SK-N-SH treated with all-trans-retinoic acid at 6 μM for 48 hours (cell line): ENCODE results near the gene GGT1.
"Not testable (repeated sequence)": the region's sequence is repeated elsewhere in the genome, so short reads cannot be mapped to it uniquely, and the experiment has no call there.

ENCODE experiments used
- CREB5 ChIP-seq: fragments of 250-450 bp; sonication (Bioruptor Pico); IDR thresholded peaks from 2 replicates; pipeline ENCODE4 v1.5.1; 2020; ENCODE audit warnings: low read depth, mild to moderate bottlenecking, moderate library complexity
- CSRNP3 ChIP-seq: fragments of 250-450 bp; sonication (Bioruptor Pico); IDR thresholded peaks from 2 replicates; pipeline ENCODE4 v1.5.1; 2021; ENCODE audit warnings: mild to moderate bottlenecking, moderate library complexity
- GLIS3 ChIP-seq: fragments of 250-450 bp; sonication (Bioruptor Pico); IDR thresholded peaks from 2 replicates; pipeline ENCODE4 v1.5.0; 2020; ENCODE audit warnings: mild to moderate bottlenecking, moderate library complexity
- RARB ChIP-seq: fragments of 250-450 bp; sonication (Bioruptor Pico); IDR thresholded peaks from 2 replicates; pipeline ENCODE4 v1.8.0; 2021; ENCODE audit warnings: mild to moderate bottlenecking, moderate library complexity
- TCF4 ChIP-seq: fragments of 250-450 bp; sonication (Bioruptor Pico); IDR thresholded peaks from 2 replicates; pipeline ENCODE4 v1.8.0; 2021; ENCODE audit warnings: mild to moderate bottlenecking, moderate library complexity, borderline replicate concordance
- ZFP30 ChIP-seq: fragments of 450-650 bp; formaldehyde crosslinking; IDR thresholded peaks from 2 replicates; pipeline ENCODE4 v1.5.0; 2022; ENCODE audit warnings: mild to moderate bottlenecking, moderate library complexity

- TF ChIP-seq CSRNP3, ZFP30, CREB5, GLIS3, RARB, TCF4 (CRISPR knock-in tag): not testable (repeated sequence)
Measured at GRCh38 chr22:24642307-24642706, 39.3 kb downstream of the GGT1 start.
